Astrocyte of the hippocampus (primary cell): ENCODE results near the gene TIAM1.

Source experiments
- DNase-seq: peaks from one replicate; pipeline ENCODE4 v3.0.0; 2011; ENCODE audit warnings: low read depth, low spot score

Gene TIAM1

GRCh38 chr21:31343680-31344480 is at the start of gene TIAM1:
TSS of gene TIAM1 (minus strand) at chr21:31344261. CDS start at chr21:31266972, 77,289 bp downstream.
- peak; percentile 85 for DNase-seq

- DNase-seq: no peak
These were observed 43.6 kb upstream of the TIAM1 start for GRCh38 chr21:31387560-31388186.

GRCh38 chr21:31386006-31386405 is 41.9 kb upstream of the TIAM1 start:
- DNase-seq: no peak

GRCh38 chr21:31383770-31384169 is 39.7 kb upstream of the TIAM1 start:
- DNase-seq: no peak

- DNase-seq: no peak
These were observed 38.0 kb upstream of the TIAM1 start for GRCh38 chr21:31382060-31382459.

- DNase-seq: no peak
These were observed 32.2 kb upstream of the TIAM1 start for GRCh38 chr21:31376301-31376700.

GRCh38 chr21:31374395-31374794 is 30.3 kb upstream of the TIAM1 start:
- no peak for DNase-seq

- DNase-seq: no peak
These were observed 28.4 kb upstream of the TIAM1 start for GRCh38 chr21:31372471-31372765.

GRCh38 chr21:31371715-31372470 is 27.8 kb upstream of the TIAM1 start:
- DNase-seq: peak; percentile 29

- DNase-seq: peak; percentile 65
These were observed 27.0 kb upstream of the TIAM1 start for GRCh38 chr21:31370893-31371544.

GRCh38 chr21:31370281-31370892 is 26.3 kb upstream of the TIAM1 start:
- no peak for DNase-seq

- no peak for DNase-seq
These were observed 24.3 kb upstream of the TIAM1 start for GRCh38 chr21:31368361-31368760.

GRCh38 chr21:31367801-31368200 is 23.7 kb upstream of the TIAM1 start:
- DNase-seq: no peak

- DNase-seq: peak; percentile 94
These were observed 22.8 kb upstream of the TIAM1 start for GRCh38 chr21:31366825-31367224.

GRCh38 chr21:31364253-31364945 is 20.3 kb upstream of the TIAM1 start:
- DNase-seq: no peak

GRCh38 chr21:31363720-31364119 is 19.7 kb upstream of the TIAM1 start:
- no peak for DNase-seq

GRCh38 chr21:31360717-31361116 is 16.7 kb upstream of the TIAM1 start:
- DNase-seq: no peak

- no peak for DNase-seq
These were observed 14.1 kb upstream of the TIAM1 start for GRCh38 chr21:31358158-31358557.

GRCh38 chr21:31356440-31356839 is 12.4 kb upstream of the TIAM1 start:
- no peak for DNase-seq

- peak; percentile 95 for DNase-seq
These were observed 10.8 kb upstream of the TIAM1 start for GRCh38 chr21:31354604-31355443.
